ENCODE measurements around the gene DMKN.
"Not testable (repeated sequence)": the region's sequence is repeated elsewhere in the genome, so short reads cannot be mapped to it uniquely, and the experiment has no call there.

Gene DMKN

GRCh38 chr19:35495107-35496064, 18.1 kb downstream of the DMKN start:
- peak in 11 of 14 donors; percentile 5 to 61 (median 20) for DNase-seq

GRCh38 chr19:35493971-35494370, 19.5 kb downstream of the DMKN start:
- DNase-seq = no peak

- no peak for DNase-seq
Measured at GRCh38 chr19:35491836-35492360, 21.6 kb downstream of the DMKN start.

GRCh38 chr19:35490364-35490763, 23.1 kb downstream of the DMKN start, which contains the start of gene KRTDAP:
Gene KRTDAP (minus strand): TSS chr19:35490464. CDS start chr19:35490442, 22 bp downstream.
- DNase-seq = no peak

GRCh38 chr19:35488677-35489076, 24.8 kb downstream of the DMKN start:
- DNase-seq = no peak

- DNase-seq = no peak
Measured at GRCh38 chr19:35487656-35488182, 25.7 kb downstream of the DMKN start.

GRCh38 chr19:35486268-35486708, 27.2 kb downstream of the DMKN start:
- DNase-seq = no peak

GRCh38 chr19:35484252-35485036, 29.0 kb downstream of the DMKN start:
- no peak for DNase-seq

- no peak for DNase-seq
Measured at GRCh38 chr19:35483089-35483488, 30.4 kb downstream of the DMKN start.

- DNase-seq = no peak
Measured at GRCh38 chr19:35478794-35479677, 34.4 kb downstream of the DMKN start.

GRCh38 chr19:35476149-35476548, 37.3 kb downstream of the DMKN start:
- DNase-seq = no peak

GRCh38 chr19:35474594-35474993, 38.9 kb downstream of the DMKN start:
- not testable (repeated sequence) for DNase-seq

GRCh38 chr19:35474104-35474503, 39.3 kb downstream of the DMKN start:
- no peak for DNase-seq

GRCh38 chr19:35471946-35472345, 41.5 kb downstream of the DMKN start:
- no peak for DNase-seq

- DNase-seq = not testable (repeated sequence)
Measured at GRCh38 chr19:35471075-35471474, 42.4 kb downstream of the DMKN start.

GRCh38 chr19:35470128-35470527, 43.3 kb downstream of the DMKN start:
- no peak for DNase-seq

- peak in 1 of 14 donors; percentile 22 for DNase-seq
Measured at GRCh38 chr19:35468637-35469036, 44.8 kb downstream of the DMKN start.

- no peak for DNase-seq
Measured at GRCh38 chr19:35466259-35466658, 47.2 kb downstream of the DMKN start.

GRCh38 chr19:35462956-35463355, 50.5 kb downstream of the DMKN start:
- DNase-seq = not testable (repeated sequence)

GRCh38 chr19:35462476-35462953, 50.9 kb downstream of the DMKN start:
- DNase-seq = peak in 2 of 14 donors; percentile 28 to 63

- DNase-seq = not testable (repeated sequence)
Measured at GRCh38 chr19:35461788-35462187, 51.7 kb downstream of the DMKN start.

All from C1 segment of cervical spinal cord (tissue), 14 donors.